ENCODE data around the gene KCNK1.

KCNK1 gene

DNA sequence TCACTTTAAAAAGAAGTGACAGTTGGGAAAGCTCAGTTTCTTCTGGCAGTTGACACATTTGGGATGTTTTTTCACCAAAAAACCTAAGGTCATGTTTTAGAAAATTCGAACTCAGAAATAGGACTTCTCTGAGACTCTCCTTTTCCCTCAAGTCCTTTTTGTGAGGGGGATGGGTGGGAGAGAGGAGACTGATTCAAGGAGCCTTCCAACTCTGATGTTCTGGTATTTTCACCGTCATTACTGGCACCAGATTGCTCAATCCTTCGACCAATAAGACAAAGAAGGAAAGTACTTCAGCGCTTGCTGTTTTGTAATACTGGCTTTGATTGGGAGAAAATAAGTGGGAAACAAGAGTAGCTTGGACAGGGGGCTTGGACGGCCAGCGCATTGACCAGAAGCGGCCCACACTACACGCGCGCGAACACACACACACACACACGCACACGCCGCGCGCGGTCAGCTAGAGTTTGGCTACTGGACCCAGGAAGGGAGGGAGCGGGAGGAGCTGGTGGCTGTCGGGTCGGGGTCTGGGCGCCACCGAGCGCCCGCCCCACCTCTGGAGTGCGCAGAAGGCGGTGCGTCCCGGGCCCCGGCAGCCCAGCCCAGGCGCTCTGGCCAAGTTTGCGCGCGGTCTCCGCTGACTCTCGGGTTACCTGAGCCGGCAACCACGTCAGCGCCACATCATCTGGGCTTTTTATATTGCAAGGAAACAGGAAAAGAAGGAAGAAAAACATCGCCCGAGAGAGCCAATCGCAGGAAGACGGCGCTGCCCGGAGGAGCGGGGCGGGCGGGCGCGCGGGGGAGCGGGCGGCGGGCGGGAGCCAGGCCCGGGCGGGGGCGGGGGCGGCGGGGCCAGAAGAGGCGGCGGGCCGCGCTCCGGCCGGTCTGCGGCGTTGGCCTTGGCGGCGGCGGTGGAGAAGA is at the start of gene KCNK1:
Gene KCNK1, plus strand, starts transcription at position 855 of the 921 bp plus-strand sequence. Its CDS starts 66 bp downstream, at position 921.
- Histone ChIP-seq H3K9me3 (ENCODE audit: control insufficient read depth, low read length) (no peaks in the 10 kb centered on the region), H3K36me3 (ENCODE audit: control insufficient read depth, insufficient read depth, low read length, severe bottlenecking) (no peaks in the 10 kb centered on the region), H3K4me3 (ENCODE audit: low read length) (peak within 1 kb of the TSS; percentile 84), H3K27me3 (replicated peaks; ENCODE audit: control insufficient read depth, insufficient read depth, low read length) (peaks cover 15% of the 10 kb centered on the region), H3K4me1 (ENCODE audit: control insufficient read depth, insufficient read depth, low read length) (peaks cover 3% of the 10 kb centered on the region), H3K9ac (ENCODE audit: low read length) (peak within 1 kb of the TSS; percentile 62)
- DNase-seq (ENCODE audit: low read depth) = peak; percentile 94

DNA sequence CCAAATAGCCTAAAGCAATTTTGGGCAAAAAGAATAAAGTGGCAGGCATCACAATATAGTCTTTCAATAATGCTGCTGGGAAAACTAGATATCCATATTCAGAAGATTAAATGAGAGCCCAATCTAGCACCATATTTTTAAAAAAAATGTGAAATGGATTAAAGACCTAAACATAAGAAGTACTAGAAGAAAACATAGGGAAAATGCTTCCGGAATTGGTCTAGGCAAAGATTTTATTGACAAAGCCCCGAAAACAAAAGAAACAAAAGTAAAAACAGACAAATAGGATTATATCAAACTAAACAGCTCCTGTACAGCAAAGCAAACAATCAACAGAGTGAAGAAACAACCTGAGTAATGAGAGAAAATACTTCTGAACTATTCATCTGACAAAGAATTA is 48.6 kb upstream of the KCNK1 start:
- Histone ChIP-seq H3K9ac (ENCODE audit: low read length) (no peak overlapping the region), H3K9me3 (ENCODE audit: control insufficient read depth, low read length) (peaks cover 31% of the 10 kb centered on the region), H3K4me1 (ENCODE audit: control insufficient read depth, insufficient read depth, low read length) (no peaks in the 10 kb centered on the region), H3K36me3 (ENCODE audit: control insufficient read depth, insufficient read depth, low read length, severe bottlenecking) (no peaks in the 10 kb centered on the region), H3K27me3 (replicated peaks; ENCODE audit: control insufficient read depth, insufficient read depth, low read length) (no peaks in the 10 kb centered on the region), H3K4me3 (ENCODE audit: low read length) (no peak overlapping the region)
- DNase-seq (ENCODE audit: low read depth) = no peak

DNA sequence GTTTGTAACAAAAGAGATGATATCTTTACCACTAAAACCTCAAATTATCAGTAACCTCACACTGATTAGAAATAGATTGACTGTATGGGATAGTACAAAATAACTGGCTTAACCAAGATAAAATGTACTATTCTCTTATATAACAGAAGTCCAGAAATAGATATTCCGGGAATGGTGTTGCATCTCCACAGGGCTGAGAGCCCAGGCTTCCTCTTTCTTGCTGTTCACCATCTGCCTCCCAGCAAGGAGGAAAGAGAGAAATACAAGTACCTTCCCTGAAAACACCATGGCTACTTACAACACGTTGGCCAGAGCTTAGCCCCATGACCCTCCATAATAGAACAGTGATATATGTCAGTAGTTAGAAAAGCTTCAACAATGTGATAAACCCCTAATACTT is 47.0 kb upstream of the KCNK1 start:
- no peaks in the 10 kb centered on the region for H3K4me1 ChIP-seq (ENCODE audit: control insufficient read depth, insufficient read depth, low read length)
- H3K9me3 ChIP-seq (ENCODE audit: control insufficient read depth, low read length) = peaks cover 27% of the 10 kb centered on the region
- no peaks in the 10 kb centered on the region for H3K36me3 ChIP-seq (ENCODE audit: control insufficient read depth, insufficient read depth, low read length, severe bottlenecking)
- no peak overlapping the region for H3K4me3 ChIP-seq (ENCODE audit: low read length)
- H3K9ac ChIP-seq (ENCODE audit: low read length) = no peak overlapping the region
- H3K27me3 ChIP-seq (replicated peaks; ENCODE audit: control insufficient read depth, insufficient read depth, low read length) = no peaks in the 10 kb centered on the region
- DNase-seq (ENCODE audit: low read depth) = no peak

DNA sequence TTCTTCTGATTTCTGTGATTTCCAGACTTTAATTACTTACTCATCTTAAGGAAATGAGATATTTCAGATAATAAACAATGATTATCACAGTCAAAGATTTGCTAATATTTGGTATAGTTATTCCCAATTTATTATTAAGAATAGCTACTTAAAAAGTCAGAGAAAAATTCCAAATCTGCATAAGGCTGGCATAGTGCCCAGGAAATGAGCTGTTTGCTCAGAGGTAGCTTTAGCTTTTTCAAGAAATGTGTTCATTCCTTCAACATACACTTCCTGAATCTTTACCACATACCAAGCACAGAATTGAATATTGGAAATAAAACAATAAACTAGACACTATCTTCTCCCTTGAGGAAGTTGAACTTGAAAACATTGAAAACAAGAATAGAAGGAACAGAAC is 44.3 kb upstream of the KCNK1 start:
- Histone ChIP-seq H3K9ac (ENCODE audit: low read length) (no peak overlapping the region), H3K9me3 (ENCODE audit: control insufficient read depth, low read length) (peaks cover 8% of the 10 kb centered on the region), H3K4me3 (ENCODE audit: low read length) (no peak overlapping the region), H3K36me3 (ENCODE audit: control insufficient read depth, insufficient read depth, low read length, severe bottlenecking) (no peaks in the 10 kb centered on the region), H3K4me1 (ENCODE audit: control insufficient read depth, insufficient read depth, low read length) (no peaks in the 10 kb centered on the region), H3K27me3 (replicated peaks; ENCODE audit: control insufficient read depth, insufficient read depth, low read length) (peaks cover 4% of the 10 kb centered on the region)
- DNase-seq (ENCODE audit: low read depth) = peak; percentile 8

DNA sequence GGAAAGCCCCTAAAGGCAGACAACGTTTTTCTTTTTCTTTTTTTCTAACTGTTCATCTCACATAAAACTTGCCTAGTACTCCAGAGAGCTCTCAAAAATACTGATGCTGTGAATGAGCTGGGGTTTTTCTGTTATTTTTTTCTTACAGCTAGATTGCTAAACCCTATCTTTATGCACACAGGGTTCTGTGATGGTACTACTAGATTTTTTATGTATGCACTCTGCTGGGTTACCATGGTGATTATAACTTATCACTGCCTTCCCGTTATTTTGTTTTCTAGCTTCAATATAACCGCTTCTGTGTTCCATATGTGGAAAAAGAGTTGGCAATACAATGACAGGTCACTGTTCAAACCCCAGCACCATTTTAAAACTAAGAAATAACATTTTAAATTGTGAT is 43.7 kb upstream of the KCNK1 start:
- DNase-seq (ENCODE audit: low read depth) = no peak

DNA sequence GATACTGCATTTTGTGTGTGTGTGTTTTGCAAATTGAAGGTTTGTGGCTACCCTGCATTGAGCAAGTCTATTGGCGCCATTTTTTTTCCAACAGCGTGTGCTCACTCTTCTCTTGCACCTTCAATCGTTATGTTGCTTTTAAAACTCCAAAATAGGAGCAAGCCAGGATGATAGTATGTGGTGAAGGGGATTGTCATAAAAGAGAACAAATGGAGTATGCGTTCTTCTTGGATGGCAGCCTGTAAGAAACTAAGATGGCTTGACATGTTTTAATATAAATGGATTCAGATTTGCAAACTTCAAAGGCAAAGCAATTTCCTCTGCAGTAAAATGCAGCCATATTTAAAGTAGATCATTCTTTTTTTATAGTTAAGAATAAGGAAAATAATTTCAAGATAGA is 43.2 kb upstream of the KCNK1 start:
- no peak for DNase-seq (ENCODE audit: low read depth)
- Histone ChIP-seq H3K4me3 (ENCODE audit: low read length) (no peak overlapping the region), H3K27me3 (replicated peaks; ENCODE audit: control insufficient read depth, insufficient read depth, low read length) (peaks cover 8% of the 10 kb centered on the region), H3K4me1 (ENCODE audit: control insufficient read depth, insufficient read depth, low read length) (no peaks in the 10 kb centered on the region), H3K9ac (ENCODE audit: low read length) (no peak overlapping the region), H3K9me3 (ENCODE audit: control insufficient read depth, low read length) (peaks cover 2% of the 10 kb centered on the region), H3K36me3 (ENCODE audit: control insufficient read depth, insufficient read depth, low read length, severe bottlenecking) (no peaks in the 10 kb centered on the region)

More for the DNA sequence above, 43.7 kb upstream of the KCNK1 start:
- Histone ChIP-seq H3K4me3 (ENCODE audit: low read length) (no peak overlapping the region), H3K36me3 (ENCODE audit: control insufficient read depth, insufficient read depth, low read length, severe bottlenecking) (no peaks in the 10 kb centered on the region), H3K9ac (ENCODE audit: low read length) (no peak overlapping the region), H3K9me3 (ENCODE audit: control insufficient read depth, low read length) (peaks cover 7% of the 10 kb centered on the region), H3K4me1 (ENCODE audit: control insufficient read depth, insufficient read depth, low read length) (no peaks in the 10 kb centered on the region), H3K27me3 (replicated peaks; ENCODE audit: control insufficient read depth, insufficient read depth, low read length) (peaks cover 4% of the 10 kb centered on the region)

DNA sequence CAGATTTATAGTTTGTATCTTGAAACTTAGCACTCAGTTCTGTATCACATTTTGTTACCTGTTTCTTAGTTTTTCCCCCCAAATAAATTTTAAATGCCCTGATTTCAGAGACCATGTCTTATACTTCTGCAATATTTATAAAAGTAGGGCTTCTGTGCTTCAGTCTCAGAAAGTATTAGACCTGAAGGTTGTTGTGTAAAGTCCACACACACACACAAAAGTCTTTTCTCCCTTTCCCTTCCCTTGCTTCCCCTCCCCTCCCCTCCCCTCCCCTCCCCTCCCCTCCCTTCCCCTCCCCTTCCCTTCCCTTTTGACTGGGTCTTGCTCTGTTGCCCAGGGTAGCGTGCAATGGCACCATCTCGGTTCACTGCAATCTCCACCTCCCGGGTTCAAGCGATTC is 41.0 kb upstream of the KCNK1 start:
- H3K36me3 ChIP-seq (ENCODE audit: control insufficient read depth, insufficient read depth, low read length, severe bottlenecking) = no peaks in the 10 kb centered on the region
- H3K4me1 ChIP-seq (ENCODE audit: control insufficient read depth, insufficient read depth, low read length) = no peaks in the 10 kb centered on the region
- no peak overlapping the region for H3K4me3 ChIP-seq (ENCODE audit: low read length)
- DNase-seq (ENCODE audit: low read depth) = no peak
- H3K27me3 ChIP-seq (replicated peaks; ENCODE audit: control insufficient read depth, insufficient read depth, low read length) = peaks cover 11% of the 10 kb centered on the region
- H3K9ac ChIP-seq (ENCODE audit: low read length) = no peak overlapping the region
- no peaks in the 10 kb centered on the region for H3K9me3 ChIP-seq (ENCODE audit: control insufficient read depth, low read length)

DNA sequence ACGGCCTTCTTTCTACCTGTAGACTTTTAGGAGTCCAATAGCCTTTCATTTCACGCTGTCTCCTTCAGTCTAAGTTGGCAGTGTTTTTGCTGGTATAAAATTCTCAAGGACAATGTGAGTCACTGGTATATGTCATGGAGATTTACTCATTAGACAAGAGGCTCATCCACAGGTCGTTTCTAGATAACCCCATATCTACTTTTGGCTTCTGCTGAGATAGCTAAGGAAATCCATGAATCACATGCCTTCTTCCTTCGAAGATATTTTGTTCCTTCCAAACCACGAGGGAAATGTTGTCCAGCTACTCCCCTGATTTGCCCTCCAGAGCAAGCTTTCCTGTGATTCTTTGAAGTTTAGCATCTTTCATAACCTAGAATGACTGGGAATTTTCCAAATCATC is 38.5 kb upstream of the KCNK1 start:
- H3K4me3 ChIP-seq (ENCODE audit: low read length) = no peak overlapping the region
- H3K36me3 ChIP-seq (ENCODE audit: control insufficient read depth, insufficient read depth, low read length, severe bottlenecking) = no peaks in the 10 kb centered on the region
- no peak for DNase-seq (ENCODE audit: low read depth)
- peaks cover 11% of the 10 kb centered on the region for H3K27me3 ChIP-seq (replicated peaks; ENCODE audit: control insufficient read depth, insufficient read depth, low read length)
- no peak overlapping the region for H3K9ac ChIP-seq (ENCODE audit: low read length)
- no peaks in the 10 kb centered on the region for H3K9me3 ChIP-seq (ENCODE audit: control insufficient read depth, low read length)
- no peaks in the 10 kb centered on the region for H3K4me1 ChIP-seq (ENCODE audit: control insufficient read depth, insufficient read depth, low read length)

DNA sequence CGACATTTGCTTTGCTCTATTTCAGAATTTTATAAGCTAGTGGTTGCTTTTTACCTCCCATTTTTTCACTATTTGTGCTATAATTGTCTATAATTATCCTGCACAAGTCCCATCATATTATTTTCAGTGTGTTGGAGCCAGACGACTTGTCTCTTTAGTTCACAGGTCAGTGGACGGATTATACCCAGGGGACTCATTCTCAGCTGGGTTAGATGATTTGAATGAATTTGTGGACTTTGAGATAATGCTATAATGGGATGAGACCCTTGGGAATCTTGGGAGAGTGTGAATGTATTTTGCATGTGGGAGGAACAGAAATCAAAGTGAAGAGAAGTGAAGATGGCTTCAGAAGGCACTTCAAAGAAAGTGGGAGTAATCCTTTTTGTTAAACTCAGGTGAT is 31.5 kb upstream of the KCNK1 start:
- Histone ChIP-seq H3K4me1 (ENCODE audit: control insufficient read depth, insufficient read depth, low read length) (no peaks in the 10 kb centered on the region), H3K36me3 (ENCODE audit: control insufficient read depth, insufficient read depth, low read length, severe bottlenecking) (no peaks in the 10 kb centered on the region), H3K27me3 (replicated peaks; ENCODE audit: control insufficient read depth, insufficient read depth, low read length) (no peaks in the 10 kb centered on the region), H3K4me3 (ENCODE audit: low read length) (no peak overlapping the region), H3K9ac (ENCODE audit: low read length) (no peak overlapping the region), H3K9me3 (ENCODE audit: control insufficient read depth, low read length) (peaks cover 5% of the 10 kb centered on the region)
- no peak for DNase-seq (ENCODE audit: low read depth)

DNA sequence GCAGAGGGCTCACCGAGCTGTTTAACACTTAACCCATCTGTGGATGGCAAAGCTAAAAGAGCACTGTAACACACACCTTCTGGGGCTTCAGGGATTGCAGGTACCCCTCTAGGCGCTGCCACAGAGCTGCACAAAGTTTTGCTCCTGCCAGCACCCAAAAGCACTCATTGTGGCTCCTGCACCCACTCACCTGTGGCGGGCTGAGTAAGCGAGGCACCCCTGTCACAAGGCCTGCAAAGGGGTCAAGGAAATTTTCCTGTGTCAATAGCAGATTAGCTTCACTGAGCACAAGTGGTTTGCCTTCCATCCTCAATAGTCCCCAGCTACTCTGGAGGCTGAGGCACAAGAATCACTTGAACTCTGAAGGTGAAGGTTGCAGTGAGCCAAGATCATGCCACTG is 29.5 kb upstream of the KCNK1 start:
- no peak overlapping the region for H3K4me3 ChIP-seq (ENCODE audit: low read length)
- no peak for DNase-seq (ENCODE audit: low read depth)
- H3K9me3 ChIP-seq (ENCODE audit: control insufficient read depth, low read length) = peaks cover 5% of the 10 kb centered on the region
- no peaks in the 10 kb centered on the region for H3K27me3 ChIP-seq (replicated peaks; ENCODE audit: control insufficient read depth, insufficient read depth, low read length)
- H3K4me1 ChIP-seq (ENCODE audit: control insufficient read depth, insufficient read depth, low read length) = no peaks in the 10 kb centered on the region
- H3K36me3 ChIP-seq (ENCODE audit: control insufficient read depth, insufficient read depth, low read length, severe bottlenecking) = no peaks in the 10 kb centered on the region
- no peak overlapping the region for H3K9ac ChIP-seq (ENCODE audit: low read length)

DNA sequence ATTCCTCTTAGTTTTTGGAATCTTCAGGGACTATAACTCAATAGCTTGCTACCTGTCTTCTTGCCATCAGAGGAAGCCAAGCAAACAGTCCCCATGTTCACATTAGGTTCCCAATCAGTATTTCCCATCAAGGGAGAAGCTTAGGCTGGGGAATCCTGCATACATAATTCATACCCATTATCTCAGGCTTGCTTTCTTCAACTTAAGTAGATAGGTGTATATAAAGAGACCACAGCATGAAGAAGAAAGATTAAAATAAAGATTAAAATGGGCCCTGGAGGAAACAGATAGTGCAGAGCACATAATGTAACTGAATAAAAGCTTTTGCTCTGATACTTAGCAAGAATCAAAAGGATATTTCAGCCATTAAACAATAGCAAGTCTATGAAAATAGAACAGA is 29.0 kb upstream of the KCNK1 start:
- Histone ChIP-seq H3K9me3 (ENCODE audit: control insufficient read depth, low read length) (peaks cover 5% of the 10 kb centered on the region), H3K27me3 (replicated peaks; ENCODE audit: control insufficient read depth, insufficient read depth, low read length) (no peaks in the 10 kb centered on the region), H3K4me1 (ENCODE audit: control insufficient read depth, insufficient read depth, low read length) (no peaks in the 10 kb centered on the region), H3K9ac (ENCODE audit: low read length) (no peak overlapping the region), H3K4me3 (ENCODE audit: low read length) (no peak overlapping the region), H3K36me3 (ENCODE audit: control insufficient read depth, insufficient read depth, low read length, severe bottlenecking) (no peaks in the 10 kb centered on the region)
- no peak for DNase-seq (ENCODE audit: low read depth)

DNA sequence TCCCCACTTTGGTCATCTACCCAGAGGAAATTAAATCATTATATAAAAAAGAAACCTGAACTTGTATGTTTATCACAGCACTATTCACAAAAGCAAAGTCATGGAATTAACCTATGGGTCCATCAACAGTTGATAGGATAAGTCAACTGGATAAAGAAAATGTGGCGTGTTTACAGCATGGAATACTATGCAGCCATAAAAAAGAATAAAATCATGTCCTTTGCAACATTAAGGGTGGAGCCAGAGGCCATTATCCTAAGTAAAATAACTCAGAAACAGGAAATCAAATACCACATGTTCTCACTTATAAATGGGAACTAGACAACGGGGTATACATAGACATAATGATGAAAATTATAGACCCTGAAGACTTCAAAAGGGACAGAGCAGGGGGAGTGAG is 27.6 kb upstream of the KCNK1 start:
- no peaks in the 10 kb centered on the region for H3K27me3 ChIP-seq (replicated peaks; ENCODE audit: control insufficient read depth, insufficient read depth, low read length)
- H3K36me3 ChIP-seq (ENCODE audit: control insufficient read depth, insufficient read depth, low read length, severe bottlenecking) = no peaks in the 10 kb centered on the region
- H3K4me1 ChIP-seq (ENCODE audit: control insufficient read depth, insufficient read depth, low read length) = no peaks in the 10 kb centered on the region
- no peak overlapping the region for H3K4me3 ChIP-seq (ENCODE audit: low read length)
- no peak overlapping the region for H3K9ac ChIP-seq (ENCODE audit: low read length)
- H3K9me3 ChIP-seq (ENCODE audit: control insufficient read depth, low read length) = peaks cover 5% of the 10 kb centered on the region
- no peak for DNase-seq (ENCODE audit: low read depth)

Measured in adipocyte (in vitro differentiated cells).